AG04450 (cell line): ENCODE measurements around the gene LDHD. TPM values are rescaled to one million over a fixed set of nuclear protein-coding genes. Genes with fewer than 3 reads are reported as not detected.

ENCODE experiments used
- CTCF ChIA-PET: fragments of 300-600, 350-600 bp; formaldehyde crosslinking; extraction: SDS; loops from one replicate; lab custom pipeline; 2022; ENCODE audit warnings: antibody characterized with exemption, inconsistent platforms; lab: Charles Lee
- POLR2A ChIA-PET: fragments of 350-600 bp; formaldehyde crosslinking; extraction: SDS; loops from one replicate; lab custom pipeline; 2021; ENCODE audit warnings: antibody characterized with exemption, inconsistent platforms; lab: Yijun Ruan, JAX
- DNase-seq: peaks from one replicate; pipeline ENCODE4 v3.0.0-alpha.2; 2011; ENCODE audit warnings: low read depth, low spot score
- H3K27ac ChIP-seq: one replicate; pipeline ENCODE4 v1.5.1; 2012; ENCODE audit warnings: low read depth, low read length, control low read depth
- H3K27me3 ChIP-seq: one replicate; pipeline ENCODE4 v1.6.0; 2012; ENCODE audit warnings: low read length; ENCODE audit not compliant: control insufficient read depth, insufficient read depth
- H3K4me3 ChIP-seq: 2 replicates; pipeline ENCODE4 v1.5.1; 2011; ENCODE audit warnings: mild to moderate bottlenecking, low read depth, low read length, control low read depth
- H3K9me3 ChIP-seq: 2 replicates; pipeline ENCODE4 v1.5.1; 2012; ENCODE audit warnings: low read length; ENCODE audit not compliant: control insufficient read depth, insufficient read depth
- CTCF ChIP-seq: IDR thresholded peaks from 2 replicates; pipeline ENCODE4 v1.5.1; 2011; ENCODE audit warnings: low read depth, low read length, control low read depth, inconsistent platforms
- polyA plus RNA-seq: library from polyadenylated mRNA; depleted of rRNA; stranded (reverse); fragments of >200 nt; gene quantifications from 2 replicates; pipeline ENCODE4 v1.2.3, GENCODE V29; 2011

The LDHD gene
- polyA plus RNA-seq, 1 experiment, result 0.38 TPM

- ChIA-PET POLR2A (no interaction called here), CTCF (interaction anchor here (1.1 to 1.9 kb wide), 2 partner anchors 11 to 260 kb away, joined by 3 to 9 read pairs; no protein-coding TSS in a partner anchor)
- Histone ChIP-seq H3K27ac (no peak overlapping the region), H3K27me3 (no peaks in the 10 kb centered on the region), H3K9me3 (peaks cover 11% of the 10 kb centered on the region), H3K4me3 (no peak overlapping the region)
- DNase-seq, result no peak
- no peak for TF ChIP-seq CTCF
Observed at GRCh38 chr16:75122609-75123008, 6.0 kb upstream of the LDHD start.

- ChIA-PET CTCF (interaction anchor here (1.1 to 1.9 kb wide), 2 partner anchors 11 to 260 kb away, joined by 3 to 9 read pairs; no protein-coding TSS in a partner anchor), POLR2A (no interaction called here)
- peaks cover 8% of the 10 kb centered on the region for H3K9me3 ChIP-seq
- no peak overlapping the region for H3K27ac ChIP-seq
- DNase-seq, result no peak
- H3K4me3 ChIP-seq, result no peak overlapping the region
- H3K27me3 ChIP-seq, result no peaks in the 10 kb centered on the region
- TF ChIP-seq CTCF, result no peak
Observed at GRCh38 chr16:75121949-75122568, 5.5 kb upstream of the LDHD start.

GRCh38 chr16:75120253-75120652 lies 3.7 kb upstream of the LDHD start:
- no peak overlapping the region for H3K27ac ChIP-seq
- TF ChIP-seq CTCF, result no peak
- ChIA-PET CTCF (interaction anchor here (0.7 to 1.2 kb wide), 2 partner anchors 9 to 336 kb away, joined by 3 to 4 read pairs; no protein-coding TSS in a partner anchor), POLR2A (no interaction called here)
- no peak for DNase-seq
- H3K4me3 ChIP-seq, result no peak overlapping the region
- H3K9me3 ChIP-seq, result peaks cover 11% of the 10 kb centered on the region
- H3K27me3 ChIP-seq, result no peaks in the 10 kb centered on the region

GRCh38 chr16:75118943-75119539 lies 2.5 kb upstream of the LDHD start:
- no peaks in the 10 kb centered on the region for H3K27me3 ChIP-seq
- H3K4me3 ChIP-seq, result no peak overlapping the region
- no peak for TF ChIP-seq CTCF
- ChIA-PET CTCF (interaction anchor here (1.1 to 1.5 kb wide), 3 partner anchors 80 to 121 kb away, joined by 3 to 11 read pairs (median 3); partner anchors contain the start of gene ZNRF1), POLR2A (interaction anchor here (0.7 kb wide), 1 partner anchor 525 kb away, joined by 3 read pairs; no protein-coding TSS in a partner anchor)
- DNase-seq, result no peak
- no peak overlapping the region for H3K27ac ChIP-seq
- H3K9me3 ChIP-seq, result peaks cover 11% of the 10 kb centered on the region

- Histone ChIP-seq H3K4me3 (no peak overlapping the region), H3K9me3 (peaks cover 6% of the 10 kb centered on the region), H3K27me3 (no peaks in the 10 kb centered on the region), H3K27ac (no peak overlapping the region)
- ChIA-PET CTCF (interaction anchor here (1.3 kb wide), 1 partner anchor 119 kb away, joined by 5 read pairs; the partner anchor contains the start of gene ZNRF1), POLR2A (no interaction called here)
- no peak for TF ChIP-seq CTCF
- no peak for DNase-seq
Observed at GRCh38 chr16:75116911-75117245, 298 bp upstream of the LDHD start.
